HepG2 (cell line): Measurements from ENCODE around the gene MSRB3. TPM values are rescaled to one million over a fixed set of nuclear protein-coding genes. Genes with fewer than 3 reads are reported as not detected.

Experiments used
- ATAC-seq: fragments of 200-7000 bp; cut with Tn5 transposase; 3 replicates; pipeline ENCODE4 v1.9.1; 2020; ENCODE audit warnings: mild to moderate bottlenecking, moderate library complexity
- BruUV-seq: library from RNA; stranded (reverse); fragments of 400-500 nt; replicated peaks from 2 replicates; lab custom pipeline; 2021; lab: Mats Ljungman, UMichigan
- CTCF ChIA-PET: fragments of 300-600 bp; formaldehyde crosslinking; extraction: SDS; loops from one replicate; lab custom pipeline; 2021; ENCODE audit warnings: low total read pairs, inconsistent platforms, low intra/inter-chr PET ratio; lab: Yijun Ruan, JAX
- POLR2A ChIA-PET: fragments of 350-600 bp; sonication (Branson Sonifier 250); formaldehyde crosslinking; loops from one replicate; lab custom pipeline; 2020; ENCODE audit warnings: antibody characterized with exemption, inconsistent platforms; lab: Yijun Ruan, JAX
- DNase-seq: peaks from one replicate; pipeline ENCODE4 v3.0.0-alpha.2; 2015; ENCODE audit warnings: low spot score
- FAIRE-seq: peaks from 3 replicates; lab custom pipeline; 2011; peaks lifted over from hg19 to GRCh38; lab: Jason Lieb, UNC
- H2AFZ ChIP-seq: one replicate; pipeline ENCODE4 v1.6.1; 2011; ENCODE audit warnings: low read length, inconsistent platforms
- H3K27ac ChIP-seq: fragments of 300-600 bp; 3 replicates; pipeline ENCODE4 v1.8.0; 2011; ENCODE audit warnings: mixed run types, mild to moderate bottlenecking, mixed read lengths, low read length, inconsistent platforms; ENCODE audit not compliant: insufficient read depth; ENCODE audit errors: extremely low read length
- H3K27me3 ChIP-seq, 2 experiments: fragments of 200-600 bp in 1 of 2; 2 replicates in 1 of 2; 3 replicates in 1 of 2; pipeline versions ENCODE4 v1.6.0 to v1.8.0; 2011; ENCODE audit warnings: low read length in 2 of 2, mild to moderate bottlenecking in 2 of 2, moderate library complexity in 2 of 2, inconsistent platforms in 1 of 2; ENCODE audit not compliant: insufficient read depth in 2 of 2, control insufficient read depth in 1 of 2
- H3K36me3 ChIP-seq, 2 experiments: fragments of 200-600 bp in 1 of 2; replicated peaks in 1 of 2; 2 replicates in 1 of 2; 3 replicates in 1 of 2; pipeline versions ENCODE4 v1.5.1 to v1.8.0; 2011; ENCODE audit warnings: low read length in 2 of 2, inconsistent platforms in 1 of 2; ENCODE audit not compliant: insufficient read depth in 2 of 2, control insufficient read depth in 1 of 2
- H3K4me1 ChIP-seq: 2 replicates; pipeline ENCODE4 v1.5.1; 2012; ENCODE audit warnings: low read length, inconsistent platforms; ENCODE audit not compliant: insufficient read depth
- H3K4me2 ChIP-seq: 2 replicates; pipeline ENCODE4 v1.6.0; 2011; ENCODE audit warnings: low read depth, low read length, inconsistent platforms
- H3K4me3 ChIP-seq, 3 experiments: fragments of 200-600 bp in 1 of 3; sonication (generic), shearing (Covaris generic) in 1 of 3; replicated peaks in 1 of 3; 2 replicates each; pipeline ENCODE4 v1.5.1; 2011 to 2016; ENCODE audit warnings: low read length in 3 of 3, inconsistent platforms in 2 of 3, low read depth in 2 of 3, mild to moderate bottlenecking in 2 of 3, control low read depth in 1 of 3, mixed read lengths in 1 of 3; ENCODE audit not compliant: insufficient read depth in 1 of 3
- H3K79me2 ChIP-seq: one replicate; pipeline ENCODE4 v1.6.1; 2011; ENCODE audit warnings: low read length, inconsistent platforms; ENCODE audit not compliant: insufficient read depth
- H3K9ac ChIP-seq: 2 replicates; pipeline ENCODE4 v1.6.0; 2011; ENCODE audit warnings: mild to moderate bottlenecking, low read depth, low read length, inconsistent platforms; ENCODE audit not compliant: insufficient read depth
- H3K9me3 ChIP-seq: 2 replicates; pipeline ENCODE4 v1.5.1; 2012; ENCODE audit warnings: mild to moderate bottlenecking, low read length
- H4K20me1 ChIP-seq: 2 replicates; pipeline ENCODE4 v1.6.0; 2011; ENCODE audit warnings: inconsistent platforms, mild to moderate bottlenecking, low read length, moderate library complexity; ENCODE audit not compliant: insufficient read depth
- E2F5 ChIP-seq: sonication (generic); formaldehyde crosslinking; conservative IDR thresholded peaks from 2 replicates; pipeline ENCODE4 v1.4.0; 2020; ENCODE audit warnings: missing genetic modification reagents
- RFXAP ChIP-seq: sonication (generic); formaldehyde crosslinking; IDR thresholded peaks from 2 replicates; pipeline ENCODE4 v1.4.0; 2020; ENCODE audit warnings: missing genetic modification reagents, borderline replicate concordance
- SP4 ChIP-seq: sonication (generic); formaldehyde crosslinking; IDR thresholded peaks from 2 replicates; pipeline ENCODE4 v1.8.1; 2023; ENCODE audit warnings: mild to moderate bottlenecking, missing genetic modification reagents
- ZNF484 ChIP-seq: sonication (generic); formaldehyde crosslinking; IDR thresholded peaks from 2 replicates; pipeline ENCODE4 v1.5.1; 2020; ENCODE audit warnings: mild to moderate bottlenecking, low read depth, missing genetic modification reagents, borderline replicate concordance
- ZNF660 ChIP-seq: sonication (generic); formaldehyde crosslinking; IDR thresholded peaks from 2 replicates; pipeline ENCODE4 v1.5.1; 2020; ENCODE audit warnings: mild to moderate bottlenecking, low read depth, missing genetic modification reagents, borderline replicate concordance
- WGBS: methylation state at CpG from one replicate; pipeline ENCODE4 v1.1.6; 2017; ENCODE audit warnings: low lambda C conversion rate; 5-methylcytosine and 5-hydroxymethylcytosine counted together
- in situ Hi-C: cut with HindIII; loops from 2 replicates; pipeline ENCODE4 v1.10.0; 2017; ENCODE audit warnings: low pct_unique_long_range_greater_than_20kb; ENCODE audit not compliant: extremely low pct_ligation_motif_present
- intact Hi-C: fragments of 100-400 bp; cut with micrococcal nuclease; formaldehyde crosslinking; loops from one replicate; pipeline ENCODE4 v1.10.0; 2022; ENCODE audit not compliant: unreplicated experiment
- polyA plus RNA-seq, 8 experiments: library from polyadenylated mRNA; depleted of rRNA in 3 of 8; stranded (reverse) in 7 of 8; unstranded in 1 of 8; fragments of >200 nt; fragmentation: Illumina TruSeq in 4 of 8; extraction: Trizol in 4 of 8; gene quantifications; 2 replicates each; pipeline versions ENCODE4 v1.2.1 to v1.2.3, GENCODE V29; 2011 to 2016; ENCODE audit warnings: low read depth in 4 of 8, missing spikeins in 1 of 8, mixed read lengths in 1 of 8; ENCODE audit not compliant: insufficient read depth in 1 of 8
- total RNA-seq, 5 experiments: library from RNA; depleted of rRNA; stranded (reverse); fragments of >200 nt; fragmentation: Illumina TruSeq; extraction: Trizol; gene quantifications; 2 replicates each; pipeline ENCODE4 v1.2.3, GENCODE V29; 2016; ENCODE audit warnings: low read depth in 1 of 5
- TF ChIP-seq, protein P1 (sequence below): sonication (generic); formaldehyde crosslinking; conservative IDR thresholded peaks from 2 replicates; pipeline ENCODE4 v1.8.0; 2022; ENCODE audit warnings: mild to moderate bottlenecking, moderate library complexity, missing genetic modification reagents

Gene MSRB3
- total and polyA plus RNA-seq, 2 of the 13 experiments (the other 11 are each of a cell fraction or from before 2014, with no cell fraction given): 1.5 to 1.9 TPM

DNA sequence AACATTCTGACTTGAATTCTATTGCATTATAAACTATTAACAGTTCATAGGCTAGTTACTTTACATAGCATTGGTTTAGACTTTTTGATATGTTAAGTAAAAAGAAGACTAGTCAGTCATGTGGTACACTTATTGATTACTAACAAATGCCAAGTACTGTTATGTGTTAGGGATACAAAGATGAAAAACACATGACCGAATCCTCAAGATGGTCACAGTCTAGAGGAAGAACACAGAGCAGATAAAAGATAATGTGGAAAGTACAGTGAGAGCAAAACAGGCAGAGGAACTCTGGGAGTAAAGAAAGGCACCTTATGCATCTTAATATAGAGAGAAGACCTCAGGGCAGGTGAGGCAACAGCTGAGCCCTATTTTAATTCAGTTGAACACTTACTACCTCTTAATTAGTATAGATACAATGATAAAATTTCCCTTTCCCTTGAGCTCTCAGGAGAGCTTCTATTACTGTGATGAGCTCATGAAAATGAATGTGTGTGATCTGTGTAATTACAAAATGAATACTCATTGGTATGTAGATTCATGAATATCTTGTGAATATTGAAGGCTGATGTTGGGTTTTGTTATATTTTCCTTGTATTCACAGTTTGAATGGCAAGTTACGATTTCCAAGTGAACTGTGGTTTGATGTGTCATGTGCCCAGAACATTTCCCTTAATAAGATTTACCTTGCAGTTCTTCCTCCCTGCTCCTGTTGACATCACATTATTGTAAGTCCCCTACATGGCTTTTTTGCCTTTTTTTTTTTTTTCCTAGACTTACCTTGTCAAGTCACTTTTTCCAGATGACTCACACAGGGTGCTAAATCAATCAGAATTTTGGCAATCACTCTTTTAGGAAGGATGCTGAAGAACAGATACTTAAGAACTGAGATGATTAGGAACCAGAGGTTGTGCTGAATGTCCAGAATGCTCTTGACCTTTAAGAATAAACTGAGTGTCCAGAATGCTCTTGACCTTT, 29.5 kb upstream of the MSRB3 start:
- H4K20me1 ChIP-seq: no peaks in the 10 kb centered on the region
- no TSS peak for BruUV-seq
- H3K9ac ChIP-seq: no peak overlapping the region
- no peak for DNase-seq
- 98% methylated on average over 2 of the region's 2 CpGs for WGBS
- H3K36me3 ChIP-seq: peaks cover 0 to 3% of the 10 kb centered on the region in 2 experiments; a peak in 3 of 5 replicates
- no peak overlapping the region for H2AFZ ChIP-seq
- TF ChIP-seq, protein P1, sequence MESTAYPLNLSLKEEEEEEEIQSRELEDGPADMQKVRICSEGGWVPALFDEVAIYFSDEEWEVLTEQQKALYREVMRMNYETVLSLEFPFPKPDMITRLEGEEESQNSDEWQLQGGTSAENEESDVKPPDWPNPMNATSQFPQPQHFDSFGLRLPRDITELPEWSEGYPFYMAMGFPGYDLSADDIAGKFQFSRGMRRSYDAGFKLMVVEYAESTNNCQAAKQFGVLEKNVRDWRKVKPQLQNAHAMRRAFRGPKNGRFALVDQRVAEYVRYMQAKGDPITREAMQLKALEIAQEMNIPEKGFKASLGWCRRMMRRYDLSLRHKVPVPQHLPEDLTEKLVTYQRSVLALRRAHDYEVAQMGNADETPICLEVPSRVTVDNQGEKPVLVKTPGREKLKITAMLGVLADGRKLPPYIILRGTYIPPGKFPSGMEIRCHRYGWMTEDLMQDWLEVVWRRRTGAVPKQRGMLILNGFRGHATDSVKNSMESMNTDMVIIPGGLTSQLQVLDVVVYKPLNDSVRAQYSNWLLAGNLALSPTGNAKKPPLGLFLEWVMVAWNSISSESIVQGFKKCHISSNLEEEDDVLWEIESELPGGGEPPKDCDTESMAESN (CRISPR knock-in tag): no peak
- TF ChIP-seq RFXAP (no peak), E2F5 (CRISPR knock-in tag) (no peak), ZNF484 (CRISPR knock-in tag) (no peak), ZNF660 (CRISPR knock-in tag) (no peak), SP4 (CRISPR knock-in tag) (no peak)
- H3K27ac ChIP-seq: no peak overlapping the region
- intact Hi-C loops (no loop called here), in situ Hi-C loops (no loop called here)
- H3K4me2 ChIP-seq: no peak overlapping the region
- H3K9me3 ChIP-seq: no peaks in the 10 kb centered on the region
- H3K4me1 ChIP-seq: no peaks in the 10 kb centered on the region
- H3K79me2 ChIP-seq: no peaks in the 10 kb centered on the region
- H3K4me3 ChIP-seq: no peak overlapping the region
- POLR2A ChIA-PET: no interaction called here
- no peaks in the 10 kb centered on the region for H3K27me3 ChIP-seq
- CTCF ChIA-PET: no interaction called here
- ATAC-seq: no peak
- FAIRE-seq: no peak
